HG02884 (cell line): Measurements from ENCODE around the gene NAGK.
"Not testable (repeated sequence)": the region's sequence is repeated elsewhere in the genome, so short reads cannot be mapped to it uniquely, and the experiment has no call there.

ENCODE experiments used
- ATAC-seq: cut with Tn5 transposase; IDR thresholded peaks from one replicate; pipeline ENCODE4 v1.9.1; 2021; ENCODE audit warnings: mild to moderate bottlenecking, moderate library complexity; ENCODE audit not compliant: unreplicated experiment

Gene NAGK

GRCh38 chr2:71068218-71069035, at the start of gene NAGK:
NAGK (plus strand) TSS chr2:71068648; CDS start chr2:71068684, 36 bp downstream.
- ATAC-seq: peak; percentile 44

GRCh38 chr2:71019989-71020388, 48.5 kb upstream of the NAGK start:
- ATAC-seq: not testable (repeated sequence)

GRCh38 chr2:71021394-71021793, 47.1 kb upstream of the NAGK start:
- not testable (repeated sequence) for ATAC-seq

- ATAC-seq: not testable (repeated sequence)
Measured at GRCh38 chr2:71023553-71024243, 44.8 kb upstream of the NAGK start.

DNA sequence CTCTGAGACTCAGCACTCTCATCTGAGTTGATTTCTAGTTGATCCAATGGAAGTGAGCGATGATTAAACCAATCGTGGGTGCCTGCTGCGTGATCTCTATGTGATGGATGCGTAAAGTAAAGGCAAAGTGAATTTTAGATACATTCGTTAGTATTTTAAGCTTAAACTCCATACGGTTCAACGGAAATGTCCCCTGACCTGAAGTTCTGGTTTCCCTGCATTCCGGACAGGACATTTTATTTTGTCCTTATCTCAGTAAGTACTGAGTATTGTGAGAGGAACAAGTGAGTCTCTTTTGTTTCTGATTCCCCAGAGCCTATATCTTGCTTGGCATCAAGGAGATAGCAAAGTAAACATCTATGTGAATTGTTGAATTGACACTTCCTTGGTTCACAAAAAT, 32.2 kb upstream of the NAGK start:
- ATAC-seq: not testable (repeated sequence)

DNA sequence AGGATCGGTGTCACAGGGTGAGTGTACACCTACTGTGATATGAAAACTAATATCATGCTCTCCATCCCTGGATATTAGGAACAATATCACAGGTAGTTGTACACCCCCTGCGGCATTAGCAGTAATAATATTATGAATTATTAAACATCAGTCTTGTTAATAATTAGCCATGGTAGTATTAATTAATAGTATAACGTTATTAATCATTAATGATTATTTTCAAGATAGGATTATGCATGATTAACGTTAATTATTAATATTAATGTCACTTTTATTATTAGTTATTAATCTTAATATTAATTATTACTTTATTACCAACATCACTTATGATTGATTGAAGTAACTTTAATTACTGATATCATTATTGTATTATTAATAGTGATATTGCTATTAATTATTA, 26.2 kb upstream of the NAGK start:
- no peak for ATAC-seq

DNA sequence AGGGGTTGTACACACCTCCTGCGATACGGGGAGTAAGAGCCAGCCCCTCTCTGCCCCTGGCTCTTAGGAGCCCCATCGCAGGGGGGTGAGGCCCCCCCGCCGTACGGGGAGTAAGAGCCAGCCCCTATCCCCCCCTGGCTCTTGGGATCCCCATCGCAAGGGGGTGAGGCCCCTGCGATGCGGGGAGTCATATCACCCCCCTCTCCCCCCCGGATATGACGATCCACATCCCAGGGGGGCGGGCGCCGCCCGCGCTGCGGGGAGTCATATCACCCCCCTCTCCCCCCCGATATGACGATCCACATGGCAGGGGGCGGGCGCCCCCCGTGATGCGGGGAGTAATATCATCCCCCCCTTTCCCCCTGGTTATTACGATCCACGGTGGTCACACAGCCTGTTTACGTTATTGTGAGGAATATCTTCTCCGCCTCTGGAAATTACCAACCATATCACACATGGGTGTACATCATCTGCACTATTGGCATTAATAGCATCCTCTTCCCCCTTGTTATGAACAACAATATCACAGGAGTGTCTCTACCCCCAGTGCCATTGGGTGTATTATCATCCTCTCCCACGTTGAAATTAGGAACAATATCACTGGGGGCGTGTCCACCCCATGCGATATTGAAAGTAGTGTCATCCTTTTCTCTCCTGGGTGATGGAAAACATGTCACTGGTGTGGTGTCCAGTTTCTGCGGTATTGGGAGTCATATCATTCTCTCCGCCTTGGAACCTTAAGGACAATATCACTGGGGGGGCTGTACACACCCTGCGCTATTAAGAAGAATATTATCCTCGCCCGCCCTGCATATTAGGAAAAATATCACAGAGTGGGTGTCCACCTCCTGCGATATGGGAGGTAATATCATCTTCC, 24.7 kb upstream of the NAGK start:
- no peak for ATAC-seq

DNA sequence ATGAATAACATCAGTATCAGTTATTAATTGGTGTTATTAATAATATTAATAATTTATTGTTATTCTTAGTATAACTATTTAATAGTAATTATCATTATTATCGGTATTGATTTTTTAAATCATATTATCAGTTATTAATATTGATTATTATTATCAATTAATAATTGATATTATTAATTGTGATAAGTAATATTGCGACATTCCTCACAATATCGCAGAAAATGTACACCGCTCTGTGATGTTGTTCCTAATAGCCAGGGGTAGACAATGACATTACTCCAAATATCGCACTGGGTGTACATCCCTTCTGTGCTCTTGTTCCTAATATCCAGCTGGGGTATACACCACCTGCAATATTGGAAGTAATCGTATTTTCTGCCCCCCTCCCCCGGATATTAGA, 23.3 kb upstream of the NAGK start:
- ATAC-seq: no peak

GRCh38 chr2:71045865-71046548, 22.4 kb upstream of the NAGK start:
- no peak for ATAC-seq

DNA sequence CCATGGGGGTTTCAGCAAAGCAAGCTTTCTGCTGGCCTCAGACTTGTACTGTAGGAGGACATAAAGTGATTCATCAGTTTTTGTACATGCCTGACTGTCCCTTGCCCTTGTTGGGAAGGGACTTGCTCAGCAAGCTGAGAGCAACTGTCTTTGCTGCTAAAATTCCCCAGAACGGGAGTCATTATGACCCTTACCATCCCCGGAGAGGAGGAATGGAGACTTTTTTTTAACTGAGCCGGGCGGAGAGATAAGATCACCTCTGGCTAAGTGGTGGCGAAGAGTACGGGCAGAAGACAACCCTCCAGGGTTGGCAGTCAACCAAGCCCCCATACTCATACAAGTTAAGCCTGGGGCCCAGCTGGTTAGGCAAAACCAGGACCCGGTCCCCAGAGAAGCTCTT, 20.4 kb upstream of the NAGK start:
- ATAC-seq: no peak

DNA sequence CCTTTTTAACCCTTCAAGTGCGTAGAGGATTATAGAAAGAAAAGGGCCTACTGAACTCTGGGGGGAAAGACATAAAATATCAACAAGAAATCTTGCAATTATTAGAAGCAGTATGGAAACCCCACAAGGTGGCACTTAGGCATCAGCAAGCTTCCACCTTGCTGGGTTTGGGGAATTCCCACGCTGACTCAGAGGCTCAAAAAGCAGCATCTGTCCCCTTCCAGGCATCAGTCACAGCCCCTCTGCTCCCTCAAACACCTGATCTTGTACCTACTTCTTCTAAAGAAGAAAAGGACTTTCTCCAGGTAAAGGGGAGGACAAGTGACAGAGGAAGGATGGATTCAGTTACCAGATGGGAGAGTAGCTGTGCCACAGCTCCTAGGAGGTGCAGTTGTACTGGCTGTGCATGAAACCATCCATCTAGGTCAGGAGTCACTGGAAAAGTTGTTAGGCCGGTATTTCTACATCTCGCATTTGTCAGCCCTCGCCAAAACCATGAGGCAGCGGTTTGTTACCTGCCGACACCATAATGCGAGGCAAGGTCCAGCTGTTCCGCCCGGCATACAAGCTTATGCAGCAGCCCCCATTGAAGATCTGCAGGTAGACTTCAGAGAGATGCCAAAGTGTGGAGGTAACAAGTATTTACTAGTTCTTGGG, 18.6 kb upstream of the NAGK start:
- ATAC-seq: not testable (repeated sequence)

DNA sequence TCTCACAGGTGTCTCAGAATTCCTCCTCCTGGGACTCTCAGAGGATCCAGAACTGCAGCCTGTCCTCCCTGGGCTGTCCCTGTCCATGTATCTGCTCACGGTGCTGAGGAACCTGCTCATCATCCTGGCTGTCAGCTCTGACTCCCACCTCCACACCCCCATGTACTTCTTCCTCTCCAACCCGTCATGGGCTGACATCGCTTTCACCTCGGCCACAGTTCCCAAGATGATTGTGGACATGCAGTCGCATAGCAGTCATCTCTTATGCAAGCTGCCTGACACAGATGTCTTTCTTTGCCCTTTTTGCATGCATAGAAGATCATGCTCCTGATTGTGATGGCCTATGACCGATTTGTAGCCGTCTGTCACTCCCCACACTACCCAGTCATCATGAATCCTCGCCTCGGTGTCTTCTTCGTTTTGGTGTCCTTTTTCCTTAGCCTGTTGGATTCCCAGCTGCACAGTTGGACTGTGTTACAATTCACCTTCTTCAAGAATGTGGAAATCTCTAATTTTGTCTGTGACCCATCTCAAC, 13.2 kb upstream of the NAGK start:
- ATAC-seq: not testable (repeated sequence)

DNA sequence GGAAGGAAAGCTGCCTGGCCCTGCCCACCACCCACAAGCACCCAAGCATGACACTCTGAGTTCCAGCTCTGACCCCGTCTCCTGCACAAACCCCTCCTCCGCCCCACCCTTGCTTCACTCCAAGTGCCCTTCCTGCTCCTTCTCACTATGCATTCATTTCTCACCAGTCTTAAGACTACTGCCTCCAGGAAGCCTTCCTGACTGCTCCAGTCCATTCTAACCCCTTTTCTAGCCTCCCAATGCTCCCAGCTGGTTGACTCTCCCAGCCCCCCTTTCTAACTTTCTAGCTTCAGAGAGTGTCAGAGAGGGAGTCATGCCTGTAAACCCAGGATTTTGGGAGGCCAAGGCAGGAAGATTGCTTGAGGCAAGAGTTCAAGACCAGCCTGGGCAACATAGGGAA, 8.2 kb upstream of the NAGK start:
- ATAC-seq: no peak

DNA sequence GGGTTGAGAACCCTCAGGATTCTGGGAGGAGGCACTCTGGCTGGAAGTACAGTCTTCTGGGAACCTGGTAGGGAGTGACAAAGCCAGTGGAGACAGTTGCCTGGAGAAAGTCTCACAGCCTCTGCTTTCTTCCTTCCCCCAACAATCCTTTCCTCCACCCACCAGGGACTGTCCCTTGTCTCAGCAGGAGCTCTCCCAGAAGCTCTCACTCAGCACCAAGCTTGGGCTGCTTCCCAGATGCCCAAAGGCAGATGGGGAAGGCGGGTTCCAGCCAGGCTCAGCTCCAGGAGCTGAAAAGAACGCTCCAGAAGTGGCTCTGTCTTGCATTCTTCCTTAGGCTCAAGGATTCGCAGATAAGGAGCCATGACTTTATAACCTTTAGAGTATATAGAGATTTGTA, 7.6 kb upstream of the NAGK start:
- ATAC-seq: no peak

- no peak for ATAC-seq
Measured at GRCh38 chr2:71063216-71063615, 5.2 kb upstream of the NAGK start.

DNA sequence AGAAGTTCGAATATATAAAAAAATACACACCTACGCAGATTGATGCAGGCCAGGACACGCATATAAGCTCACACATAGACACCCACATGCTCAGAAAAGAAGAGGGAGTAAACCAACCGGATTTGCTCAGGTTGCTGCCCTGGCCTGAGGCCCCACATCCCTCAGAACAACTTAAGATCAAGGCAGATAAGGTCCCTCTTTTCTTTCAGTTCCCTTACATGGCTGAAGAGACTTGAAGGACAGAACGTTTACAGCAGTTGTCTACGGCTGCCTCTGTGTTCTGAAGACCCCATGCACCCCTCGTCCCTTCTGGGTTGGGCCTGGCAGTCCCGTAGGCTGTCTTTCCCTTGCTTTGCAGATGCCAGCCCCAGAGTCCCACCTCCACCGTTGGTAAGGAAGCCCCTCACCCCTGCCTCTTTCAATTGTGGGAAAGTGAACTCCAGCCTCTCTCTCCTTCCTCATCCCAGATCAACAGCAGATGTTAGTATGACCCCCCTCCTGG, 4.3 kb upstream of the NAGK start:
- no peak for ATAC-seq

DNA sequence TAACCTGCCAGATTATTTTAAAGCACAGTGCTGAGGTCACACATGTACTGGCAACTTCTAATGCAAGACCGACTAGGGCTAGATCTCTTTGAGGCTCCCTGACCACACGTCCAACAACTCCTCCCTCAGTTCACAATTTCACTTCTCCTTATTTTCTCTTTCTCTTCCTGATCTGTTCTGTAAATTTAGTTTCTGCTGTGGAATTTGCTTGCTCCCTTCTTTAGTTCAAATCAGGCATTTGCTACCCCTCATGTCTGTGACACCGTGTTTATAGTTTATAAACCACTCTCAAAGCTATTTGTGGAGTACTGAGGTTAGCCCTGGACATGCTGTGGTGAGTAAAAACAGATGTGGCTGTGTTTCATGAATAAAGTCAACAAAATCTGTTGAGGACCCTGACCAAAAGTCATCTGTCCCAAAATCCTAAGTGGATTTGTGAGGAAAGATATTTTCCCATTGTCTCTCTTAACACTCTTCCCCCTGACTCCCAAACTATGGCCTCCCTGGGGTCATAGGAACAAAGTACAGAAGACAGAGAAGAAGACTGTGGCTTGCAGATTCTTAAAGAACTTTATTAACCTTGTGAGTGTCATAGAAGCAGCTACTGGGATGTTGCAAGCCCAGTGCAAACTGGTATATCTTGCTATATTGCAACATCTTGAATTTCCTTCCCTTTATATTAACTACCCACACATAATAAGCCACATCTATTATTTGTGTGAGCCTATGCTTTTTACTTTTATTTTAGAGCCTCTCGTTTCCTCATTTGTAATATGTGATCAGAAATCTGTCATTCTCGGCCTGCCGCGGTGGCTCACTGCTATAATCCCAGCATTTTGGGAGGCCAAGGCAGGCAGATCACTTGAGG, 3.5 kb upstream of the NAGK start:
- peak; percentile 25 for ATAC-seq

DNA sequence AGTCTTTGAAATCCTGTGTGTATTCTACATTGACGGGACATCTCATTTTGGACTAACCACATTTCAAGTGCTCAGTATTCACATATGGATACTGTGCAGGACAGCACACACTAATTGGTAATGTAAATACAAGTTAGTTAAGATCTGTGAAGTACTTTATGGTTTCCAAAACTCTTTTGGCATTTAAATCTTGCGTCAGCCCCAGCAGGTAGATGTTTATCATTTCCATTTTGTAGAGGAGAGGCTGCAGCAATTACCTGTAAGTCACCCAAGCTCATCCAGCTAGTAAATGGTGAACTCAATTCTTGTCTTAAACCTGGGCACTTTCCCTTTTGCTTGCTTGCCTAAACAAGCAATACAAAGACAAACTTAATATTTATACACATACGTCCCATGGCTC, 1.6 kb upstream of the NAGK start:
- ATAC-seq: no peak
